Upper lobe of left lung (tissue), 6 donors: Measurements from ENCODE around the gene ANKRD13B. TPM values are rescaled to one million over a fixed set of nuclear protein-coding genes. Genes with fewer than 3 reads are reported as not detected.

Source experiments
- ATAC-seq, 2 donors: fragments of 200-7000 bp; cut with Tn5 transposase; one replicate each; pipeline ENCODE4 v1.9.1; 2022; ENCODE audit warnings: mild to moderate bottlenecking in 2 of 2, moderate library complexity in 2 of 2; ENCODE audit not compliant: low FRiP score in 2 of 2
- DNase-seq, 2 donors: peaks; one replicate each; pipeline ENCODE4 v3.0.0-alpha.2; 2019 to 2020
- H3K27ac ChIP-seq, 4 donors: fragments of 200-600 bp; sonication (generic); one replicate each; pipeline ENCODE4 v1.5.1; 2016 to 2019
- H3K27me3 ChIP-seq, 4 donors: fragments of 200-600 bp; sonication (generic); one replicate each; pipeline ENCODE4 v1.5.1; 2017 to 2019
- H3K36me3 ChIP-seq, 4 donors: fragments of 200-600 bp; sonication (generic); one replicate each; pipeline ENCODE4 v1.5.1; 2016 to 2019
- H3K4me1 ChIP-seq, 4 donors: fragments of 200-600 bp; sonication (generic); one replicate each; pipeline ENCODE4 v1.5.1; 2018 to 2019
- H3K4me3 ChIP-seq, 4 donors: fragments of 200-600 bp; sonication (generic); one replicate each; pipeline ENCODE4 v1.5.1; 2017 to 2019; ENCODE audit warnings: mild to moderate bottlenecking in 2 of 4, moderate library complexity in 1 of 4
- H3K9me3 ChIP-seq, 4 donors: fragments of 200-600 bp; sonication (generic); one replicate each; pipeline ENCODE4 v1.5.1; 2018 to 2019
- CTCF ChIP-seq, 6 experiments: fragments of 450-650 bp in 4 of 6; fragments of 200-600 bp in 2 of 6; sonication (generic) in 2 of 6; IDR thresholded peaks; one replicate each; pipeline ENCODE4 v1.5.1; 2016 to 2019; ENCODE audit warnings: antibody characterized with exemption in 6 of 6
- EP300 ChIP-seq, 4 donors: sonication (generic); formaldehyde crosslinking; IDR thresholded peaks; one replicate each; pipeline ENCODE4 v1.5.1; 2017; ENCODE audit warnings: antibody characterized with exemption in 4 of 4, control low read depth in 2 of 4
- POLR2A ChIP-seq, 4 donors: fragments of 450-650 bp; IDR thresholded peaks; one replicate each; pipeline ENCODE4 v1.5.1; 2016 to 2017; ENCODE audit warnings: antibody characterized with exemption in 4 of 4, mild to moderate bottlenecking in 2 of 4
- POLR2AphosphoS5 ChIP-seq, 2 donors: sonication (generic); formaldehyde crosslinking; IDR thresholded peaks; one replicate each; pipeline ENCODE4 v1.5.1; 2017; ENCODE audit warnings: antibody characterized with exemption in 2 of 2
- WGBS, 2 donors: methylation state at CpG; one replicate each; pipeline ENCODE4 v1.1.5; 2017 to 2018; 5-methylcytosine and 5-hydroxymethylcytosine counted together
- total RNA-seq, 6 donors: library from RNA; depleted of rRNA in 4 of 6; stranded (reverse); fragments of >200 nt in 4 of 6; gene quantifications; one replicate each; pipeline versions ENCODE4 v1.1.0 to v1.2.1, GENCODE V29; 2016 to 2021
- donor health status: DM: no; HTN: no; CAD: no; lungs with moderate emphysema.
- donor health status: DM: no; HTN: yes; CAD: no; lungs with severe emphysema.

The ANKRD13B gene
- total RNA-seq, 6 donors from 2014 or later: 1.5 to 24.1 (median 3.9) TPM

- peaks cover 0 to 6% (median under 1%) of the 10 kb centered on the region in 4 donors for H3K36me3 ChIP-seq
- TF ChIP-seq CTCF (IDR thresholded peaks at IDR 0.05) (peak; percentile 33 to 60 (median 46)), EP300 (IDR thresholded peaks at IDR 0.05) (no peak), POLR2AphosphoS5 (IDR thresholded peaks at IDR 0.05) (peak in 1 of 2 donors; percentile 5), POLR2A (IDR thresholded peaks at IDR 0.05) (no peak)
- H3K4me1 ChIP-seq: peaks cover 26 to 59% (median 37%) of the 10 kb centered on the region in 4 donors
- DNase-seq (peak; percentile 72 to 94), ATAC-seq (peak; percentile 67 to 79)
- H3K27me3 ChIP-seq: no peaks in the 10 kb centered on the region
- peak overlapping the region; percentile 84 to 93 (median 90) for H3K27ac ChIP-seq
- 1 to 2% methylated on average over 14 to 50 of the region's 63 CpGs for WGBS, 2 donors
- no peaks in the 10 kb centered on the region for H3K9me3 ChIP-seq
- H3K4me3 ChIP-seq: peak overlapping the region; percentile 62 to 77 (median 68)
Measured at GRCh38 chr17:29567554-29568330, 25.2 kb upstream of the ANKRD13B start.

GRCh38 chr17:29568331-29569244 lies 24.3 kb upstream of the ANKRD13B start, which contains the start of gene TP53I13:
TP53I13 (plus strand) TSS chr17:29568701; CDS start chr17:29568759, 58 bp downstream.
- WGBS, 2 donors: 0 to 3% methylated on average over 1 to 24 of the region's 85 CpGs
- Histone ChIP-seq H3K4me1 (peaks cover 26 to 64% (median 42%) of the 10 kb centered on the region in 4 donors), H3K27ac (peak within 1 kb of the TSS; percentile 84 to 93 (median 90)), H3K4me3 (peak within 1 kb of the TSS; percentile 62 to 77 (median 68)), H3K36me3 (peaks cover 0 to 11% (median 1%) of the 10 kb centered on the region in 4 donors), H3K9me3 (no peaks in the 10 kb centered on the region), H3K27me3 (no peaks in the 10 kb centered on the region)
- ATAC-seq: peak; percentile 80 to 86
- peak; percentile 91 to 98 for DNase-seq
- peak; percentile 37 to 76 for TF ChIP-seq POLR2AphosphoS5 (IDR thresholded peaks at IDR 0.05)
- TF ChIP-seq EP300 (IDR thresholded peaks at IDR 0.05): no peak
- TF ChIP-seq POLR2A (IDR thresholded peaks at IDR 0.05): peak in 3 of 4 donors; percentile 31 to 85 (median 61)

GRCh38 chr17:29569245-29569950 lies 23.5 kb upstream of the ANKRD13B start:
- peaks cover 26 to 64% (median 41%) of the 10 kb centered on the region in 4 donors for H3K4me1 ChIP-seq
- no peaks in the 10 kb centered on the region for H3K27me3 ChIP-seq
- H3K36me3 ChIP-seq: peaks cover 2 to 19% (median 9%) of the 10 kb centered on the region in 4 donors
- TF ChIP-seq POLR2A (IDR thresholded peaks at IDR 0.05): no peak
- DNase-seq: no peak
- H3K9me3 ChIP-seq: no peaks in the 10 kb centered on the region
- H3K27ac ChIP-seq: peak overlapping the region; percentile 84 to 93 (median 88)
- WGBS, 2 donors: 70 to 76% methylated on average over 9 to 14 of the region's 14 CpGs
- H3K4me3 ChIP-seq: peak overlapping the region in 3 of 4 donors; percentile 62 to 77 (median 72)
- ATAC-seq: no peak

GRCh38 chr17:29570521-29570920 lies 22.4 kb upstream of the ANKRD13B start:
- no peak for TF ChIP-seq EP300 (IDR thresholded peaks at IDR 0.05)
- TF ChIP-seq POLR2A (IDR thresholded peaks at IDR 0.05): no peak
- TF ChIP-seq POLR2AphosphoS5 (IDR thresholded peaks at IDR 0.05): no peak
- no peak for TF ChIP-seq CTCF (IDR thresholded peaks at IDR 0.05)
- H3K27me3 ChIP-seq: no peaks in the 10 kb centered on the region
- H3K4me1 ChIP-seq: peaks cover 18 to 60% (median 32%) of the 10 kb centered on the region in 4 donors
- DNase-seq (no peak), ATAC-seq (no peak)
- H3K27ac ChIP-seq: no peak overlapping the region
- WGBS, 2 donors: 72% methylated on average over 7 of the region's 7 CpGs
- no peak overlapping the region for H3K4me3 ChIP-seq
- H3K36me3 ChIP-seq: peaks cover 5 to 30% (median 17%) of the 10 kb centered on the region in 4 donors
- no peaks in the 10 kb centered on the region for H3K9me3 ChIP-seq

- ATAC-seq (no peak), DNase-seq (no peak)
- Histone ChIP-seq H3K36me3 (peaks cover 11 to 40% (median 26%) of the 10 kb centered on the region in 4 donors), H3K4me1 (peaks cover 12 to 50% (median 23%) of the 10 kb centered on the region in 4 donors), H3K4me3 (no peak overlapping the region), H3K27ac (no peak overlapping the region), H3K27me3 (no peaks in the 10 kb centered on the region), H3K9me3 (no peaks in the 10 kb centered on the region)
- WGBS, 2 donors: 96 to 98% methylated on average over 4 to 6 of the region's 6 CpGs
- TF ChIP-seq EP300 (IDR thresholded peaks at IDR 0.05): no peak
- no peak for TF ChIP-seq CTCF (IDR thresholded peaks at IDR 0.05)
- TF ChIP-seq POLR2AphosphoS5 (IDR thresholded peaks at IDR 0.05): no peak
- TF ChIP-seq POLR2A (IDR thresholded peaks at IDR 0.05): no peak
Measured at GRCh38 chr17:29571486-29571882, 21.4 kb upstream of the ANKRD13B start.
